Measurements from ENCODE around the gene TUT7.

DNA sequence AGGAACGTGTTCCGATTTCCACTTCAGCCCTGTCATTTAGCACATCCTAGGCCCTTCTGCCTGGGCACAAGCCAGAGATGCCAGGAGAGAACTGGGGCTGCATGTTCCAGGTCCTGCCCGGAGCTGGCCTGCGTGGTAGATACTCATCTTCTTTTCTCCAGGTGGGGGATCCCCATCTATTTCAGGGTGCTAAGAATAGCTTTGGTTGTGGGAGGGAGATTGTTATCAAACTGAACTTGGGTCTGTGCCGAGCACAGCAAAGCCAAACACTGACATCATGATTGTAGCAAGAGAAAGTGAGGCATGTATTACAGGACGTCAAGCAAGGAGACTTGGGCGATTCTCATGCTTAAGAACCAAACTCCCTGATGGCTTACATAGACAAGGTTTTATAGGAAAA lies 113.0 kb downstream of the TUT7 start:
- TF ChIP-seq, protein P1, sequence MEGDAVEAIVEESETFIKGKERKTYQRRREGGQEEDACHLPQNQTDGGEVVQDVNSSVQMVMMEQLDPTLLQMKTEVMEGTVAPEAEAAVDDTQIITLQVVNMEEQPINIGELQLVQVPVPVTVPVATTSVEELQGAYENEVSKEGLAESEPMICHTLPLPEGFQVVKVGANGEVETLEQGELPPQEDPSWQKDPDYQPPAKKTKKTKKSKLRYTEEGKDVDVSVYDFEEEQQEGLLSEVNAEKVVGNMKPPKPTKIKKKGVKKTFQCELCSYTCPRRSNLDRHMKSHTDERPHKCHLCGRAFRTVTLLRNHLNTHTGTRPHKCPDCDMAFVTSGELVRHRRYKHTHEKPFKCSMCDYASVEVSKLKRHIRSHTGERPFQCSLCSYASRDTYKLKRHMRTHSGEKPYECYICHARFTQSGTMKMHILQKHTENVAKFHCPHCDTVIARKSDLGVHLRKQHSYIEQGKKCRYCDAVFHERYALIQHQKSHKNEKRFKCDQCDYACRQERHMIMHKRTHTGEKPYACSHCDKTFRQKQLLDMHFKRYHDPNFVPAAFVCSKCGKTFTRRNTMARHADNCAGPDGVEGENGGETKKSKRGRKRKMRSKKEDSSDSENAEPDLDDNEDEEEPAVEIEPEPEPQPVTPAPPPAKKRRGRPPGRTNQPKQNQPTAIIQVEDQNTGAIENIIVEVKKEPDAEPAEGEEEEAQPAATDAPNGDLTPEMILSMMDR (IDR thresholded peaks at IDR 0.05) = no peak
- TF ChIP-seq POLR2A (IDR thresholded peaks at IDR 0.05) = no peak
- no peak for TF ChIP-seq POLR2AphosphoS5 (IDR thresholded peaks at IDR 0.05)
